NCI-H2107 treated with DMSO at 0.1 percent for 48 hours (cell line): ENCODE data around the gene CHN2.

Experiments used
- DNase-seq: peaks from one replicate; lab custom pipeline; 2025; ENCODE audit not compliant: unreplicated experiment; lab: John Stamatoyannopoulos, UW

The CHN2 gene

GRCh38 chr7:29217113-29217512 is 22.5 kb downstream of the CHN2 start:
- no peak for DNase-seq

GRCh38 chr7:29224726-29225125 is 30.2 kb downstream of the CHN2 start:
- no peak for DNase-seq

- DNase-seq: no peak
Measured at GRCh38 chr7:29228289-29229011, 33.9 kb downstream of the CHN2 start.

- DNase-seq: no peak
Measured at GRCh38 chr7:29229066-29229465, 34.5 kb downstream of the CHN2 start.

GRCh38 chr7:29229946-29230345 is 35.4 kb downstream of the CHN2 start:
- DNase-seq: no peak

GRCh38 chr7:29230871-29231345 is 36.3 kb downstream of the CHN2 start:
- no peak for DNase-seq

- no peak for DNase-seq
Measured at GRCh38 chr7:29231671-29232232, 37.2 kb downstream of the CHN2 start.

GRCh38 chr7:29234438-29234837 is 39.9 kb downstream of the CHN2 start:
- no peak for DNase-seq

- DNase-seq: no peak
Measured at GRCh38 chr7:29236071-29236580, 41.6 kb downstream of the CHN2 start.

GRCh38 chr7:29236649-29237048 is 42.1 kb downstream of the CHN2 start:
- DNase-seq: no peak

- no peak for DNase-seq
Measured at GRCh38 chr7:29237489-29237888, 42.9 kb downstream of the CHN2 start.

- DNase-seq: no peak
Measured at GRCh38 chr7:29239638-29240037, 45.1 kb downstream of the CHN2 start.

- no peak for DNase-seq
Measured at GRCh38 chr7:29242265-29242664, 47.7 kb downstream of the CHN2 start.

GRCh38 chr7:29243910-29244655 is 49.5 kb downstream of the CHN2 start:
- DNase-seq: no peak

- no peak for DNase-seq
Measured at GRCh38 chr7:29247224-29247962, 52.8 kb downstream of the CHN2 start.

GRCh38 chr7:29247963-29248236 is 53.3 kb downstream of the CHN2 start:
- DNase-seq: no peak

- no peak for DNase-seq
Measured at GRCh38 chr7:29248713-29249382, 54.3 kb downstream of the CHN2 start.

GRCh38 chr7:29249383-29249750 is 54.8 kb downstream of the CHN2 start:
- no peak for DNase-seq

GRCh38 chr7:29249860-29250259 is 55.3 kb downstream of the CHN2 start:
- DNase-seq: no peak

- no peak for DNase-seq
Measured at GRCh38 chr7:29253225-29253624, 58.6 kb downstream of the CHN2 start.

GRCh38 chr7:29254591-29254990 is 60.0 kb downstream of the CHN2 start:
- DNase-seq: no peak
